Measurements from ENCODE around the gene CUL4A.

CUL4A gene

DNA sequence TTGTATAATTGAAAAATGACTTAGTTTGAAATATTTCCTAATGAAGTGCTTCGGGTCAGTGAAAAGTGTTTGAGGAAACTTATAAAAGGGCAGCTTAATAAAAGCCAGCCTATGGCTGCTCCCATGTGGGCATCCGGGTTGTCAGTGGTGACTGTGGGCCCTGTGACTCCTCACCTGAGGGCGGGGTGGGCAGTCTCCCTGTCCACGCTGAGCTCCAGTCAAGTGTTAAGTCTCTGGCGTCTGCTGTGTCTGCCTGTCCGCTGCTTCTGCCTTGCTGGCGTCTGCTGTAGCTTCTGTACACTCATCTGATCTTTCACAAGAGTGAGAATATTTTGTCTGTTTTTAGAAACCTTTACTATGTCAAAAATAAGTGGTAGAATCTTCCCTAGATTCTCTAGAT is 94.7 kb downstream of the CUL4A start:
- H3K9ac ChIP-seq (ENCODE audit: low read length), result no peak overlapping the region
- peaks cover 1% of the 10 kb centered on the region for H3K4me1 ChIP-seq (ENCODE audit: insufficient read depth, low read length, severe bottlenecking)
- H3F3A ChIP-seq (ENCODE audit: insufficient read depth, low read length), result no peaks in the 10 kb centered on the region
- no peaks in the 10 kb centered on the region for H3K27me3 ChIP-seq (ENCODE audit: insufficient read depth, low read length)
- no peaks in the 10 kb centered on the region for H4K20me1 ChIP-seq (ENCODE audit: insufficient read depth, low read length)
- TF ChIP-seq, protein P1, sequence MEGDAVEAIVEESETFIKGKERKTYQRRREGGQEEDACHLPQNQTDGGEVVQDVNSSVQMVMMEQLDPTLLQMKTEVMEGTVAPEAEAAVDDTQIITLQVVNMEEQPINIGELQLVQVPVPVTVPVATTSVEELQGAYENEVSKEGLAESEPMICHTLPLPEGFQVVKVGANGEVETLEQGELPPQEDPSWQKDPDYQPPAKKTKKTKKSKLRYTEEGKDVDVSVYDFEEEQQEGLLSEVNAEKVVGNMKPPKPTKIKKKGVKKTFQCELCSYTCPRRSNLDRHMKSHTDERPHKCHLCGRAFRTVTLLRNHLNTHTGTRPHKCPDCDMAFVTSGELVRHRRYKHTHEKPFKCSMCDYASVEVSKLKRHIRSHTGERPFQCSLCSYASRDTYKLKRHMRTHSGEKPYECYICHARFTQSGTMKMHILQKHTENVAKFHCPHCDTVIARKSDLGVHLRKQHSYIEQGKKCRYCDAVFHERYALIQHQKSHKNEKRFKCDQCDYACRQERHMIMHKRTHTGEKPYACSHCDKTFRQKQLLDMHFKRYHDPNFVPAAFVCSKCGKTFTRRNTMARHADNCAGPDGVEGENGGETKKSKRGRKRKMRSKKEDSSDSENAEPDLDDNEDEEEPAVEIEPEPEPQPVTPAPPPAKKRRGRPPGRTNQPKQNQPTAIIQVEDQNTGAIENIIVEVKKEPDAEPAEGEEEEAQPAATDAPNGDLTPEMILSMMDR (IDR thresholded peaks at IDR 0.05; ENCODE audit: low read length), result no peak
- TF ChIP-seq EZH2 (IDR thresholded peaks at IDR 0.05; ENCODE audit: borderline replicate concordance, low read length), result no peak
- no peaks in the 10 kb centered on the region for H3K9me3 ChIP-seq (ENCODE audit: low read length)
- H3K4me3 ChIP-seq (ENCODE audit: low read depth, low read length, poor library complexity, severe bottlenecking), result no peak overlapping the region
- peaks cover 11% of the 10 kb centered on the region; the same call in 1 of the 2 replicates for H3K36me3 ChIP-seq (ENCODE audit: insufficient read depth, low read length)
- H3K79me2 ChIP-seq (ENCODE audit: insufficient read depth, low read length), result peaks cover 78% of the 10 kb centered on the region
- no peak overlapping the region for H3K27ac ChIP-seq (ENCODE audit: low read depth, low read length, poor library complexity, severe bottlenecking)
- H3K4me2 ChIP-seq (ENCODE audit: low read length), result no peak overlapping the region
- no peaks in the 10 kb centered on the region for H3K9me2 ChIP-seq (ENCODE audit: low read depth, low read length)
- no peak overlapping the region for H2AFZ ChIP-seq (ENCODE audit: low read length)

DNA sequence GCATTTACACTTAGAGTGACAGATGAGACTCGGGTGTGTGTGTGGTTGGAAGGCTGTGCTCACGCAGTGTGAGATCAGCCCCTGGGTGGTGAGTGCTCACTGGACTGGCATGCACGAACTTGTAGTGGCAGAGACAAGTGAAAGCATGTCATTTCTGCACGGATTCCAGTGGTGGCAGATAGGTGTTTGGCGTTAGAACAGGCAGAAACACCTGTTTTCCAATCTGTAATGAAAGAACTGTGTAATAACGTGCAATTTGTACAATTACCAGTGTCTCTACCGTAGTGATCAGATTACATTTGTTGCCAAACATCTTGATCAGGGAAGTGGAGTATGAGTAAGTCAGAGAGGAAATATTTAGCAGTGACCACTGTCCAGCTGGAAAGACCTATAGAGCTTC is 95.8 kb downstream of the CUL4A start:
- Histone ChIP-seq H3K4me3 (ENCODE audit: low read depth, low read length, poor library complexity, severe bottlenecking) (no peak overlapping the region), H3K27me3 (ENCODE audit: insufficient read depth, low read length) (no peaks in the 10 kb centered on the region), H3K27ac (ENCODE audit: low read depth, low read length, poor library complexity, severe bottlenecking) (no peak overlapping the region), H3F3A (ENCODE audit: insufficient read depth, low read length) (no peaks in the 10 kb centered on the region), H3K9me3 (ENCODE audit: low read length) (no peaks in the 10 kb centered on the region), H3K9ac (ENCODE audit: low read length) (no peak overlapping the region), H2AFZ (ENCODE audit: low read length) (no peak overlapping the region), H3K4me2 (ENCODE audit: low read length) (no peak overlapping the region), H3K79me2 (ENCODE audit: insufficient read depth, low read length) (peaks cover 68% of the 10 kb centered on the region), H3K36me3 (ENCODE audit: insufficient read depth, low read length) (peaks cover 19% of the 10 kb centered on the region), H4K20me1 (ENCODE audit: insufficient read depth, low read length) (no peaks in the 10 kb centered on the region), H3K9me2 (ENCODE audit: low read depth, low read length) (no peaks in the 10 kb centered on the region), H3K4me1 (ENCODE audit: insufficient read depth, low read length, severe bottlenecking) (no peaks in the 10 kb centered on the region)
- TF ChIP-seq, protein P1 (IDR thresholded peaks at IDR 0.05; ENCODE audit: low read length), result no peak
- no peak for TF ChIP-seq EZH2 (IDR thresholded peaks at IDR 0.05; ENCODE audit: borderline replicate concordance, low read length)

DNA sequence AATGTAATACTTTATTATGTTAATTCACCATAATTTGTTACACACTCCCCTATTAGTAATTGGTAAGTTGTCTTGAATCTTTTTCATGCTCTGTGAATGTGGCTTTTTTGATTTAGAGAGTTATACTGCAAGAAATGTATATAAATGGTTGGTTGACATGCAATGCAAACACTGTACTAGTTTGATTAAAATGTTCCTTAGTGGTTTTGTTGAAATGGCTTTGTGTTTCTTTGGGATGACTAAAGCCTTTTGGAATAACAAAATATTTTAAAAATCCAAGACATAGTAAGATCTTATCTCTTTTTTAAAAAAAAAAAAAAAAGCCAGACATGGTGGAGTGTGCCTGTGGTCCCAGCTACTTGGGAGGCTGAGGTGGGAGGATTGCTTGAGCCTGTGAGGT is 98.1 kb downstream of the CUL4A start:
- H3K27ac ChIP-seq (ENCODE audit: low read depth, low read length, poor library complexity, severe bottlenecking), result no peak overlapping the region
- no peaks in the 10 kb centered on the region for H3K27me3 ChIP-seq (ENCODE audit: insufficient read depth, low read length)
- no peak overlapping the region for H2AFZ ChIP-seq (ENCODE audit: low read length)
- no peaks in the 10 kb centered on the region for H4K20me1 ChIP-seq (ENCODE audit: insufficient read depth, low read length)
- no peaks in the 10 kb centered on the region for H3K4me1 ChIP-seq (ENCODE audit: insufficient read depth, low read length, severe bottlenecking)
- no peak overlapping the region for H3K4me3 ChIP-seq (ENCODE audit: low read depth, low read length, poor library complexity, severe bottlenecking)
- TF ChIP-seq, protein P1 (IDR thresholded peaks at IDR 0.05; ENCODE audit: low read length), result no peak
- TF ChIP-seq EZH2 (IDR thresholded peaks at IDR 0.05; ENCODE audit: borderline replicate concordance, low read length), result no peak
- H3K9ac ChIP-seq (ENCODE audit: low read length), result no peak overlapping the region
- H3K79me2 ChIP-seq (ENCODE audit: insufficient read depth, low read length), result peaks cover 48% of the 10 kb centered on the region
- no peak overlapping the region for H3K4me2 ChIP-seq (ENCODE audit: low read length)
- H3K9me3 ChIP-seq (ENCODE audit: low read length), result no peaks in the 10 kb centered on the region
- H3K9me2 ChIP-seq (ENCODE audit: low read depth, low read length), result no peaks in the 10 kb centered on the region
- H3F3A ChIP-seq (ENCODE audit: insufficient read depth, low read length), result no peaks in the 10 kb centered on the region
- H3K36me3 ChIP-seq (ENCODE audit: insufficient read depth, low read length), result peaks cover 41% of the 10 kb centered on the region
